Activated naive CD8-positive, alpha-beta T cell treated with anti-CD3 and anti-CD28 coated beads, Interleukin-2, amount 10 ng/mL, durations not matched to agents 7 days and 5 days (primary cell): ENCODE data around the gene NUP98. TPM values are rescaled to one million over a fixed set of nuclear protein-coding genes. Genes with fewer than 3 reads are reported as not detected.
"Not testable (repeated sequence)": the region's sequence is repeated elsewhere in the genome, so short reads cannot be mapped to it uniquely, and the experiment has no call there.

Source experiments
- ATAC-seq: fragments of 150-1000 bp; cut with Tn5 transposase; one replicate; pipeline ENCODE4 v1.10.0; 2021; ENCODE audit warnings: low read depth, moderate library complexity
- POLR2A ChIA-PET: fragments of 350-600 bp; sonication (Branson Sonifier 250); formaldehyde crosslinking; loops from one replicate; lab custom pipeline; 2021; ENCODE audit warnings: antibody characterized with exemption; lab: Charles Lee
- DNase-seq: peaks from one replicate; pipeline ENCODE4 v3.0.0; 2021
- H3K27ac Mint-ChIP-seq: one replicate; pipeline ENCODE4 v1.8.0; 2022; ENCODE audit warnings: mild to moderate bottlenecking, mixed read lengths
- H3K27me3 Mint-ChIP-seq: one replicate; pipeline ENCODE4 v1.8.0; 2022; ENCODE audit warnings: mild to moderate bottlenecking, moderate library complexity, mixed read lengths
- H3K36me3 Mint-ChIP-seq: one replicate; pipeline ENCODE4 v1.8.0; 2021; ENCODE audit warnings: mild to moderate bottlenecking, mixed read lengths
- H3K4me1 Mint-ChIP-seq: one replicate; pipeline ENCODE4 v1.8.0; 2021; ENCODE audit warnings: mixed read lengths
- H3K4me3 Mint-ChIP-seq: one replicate; pipeline ENCODE4 v1.8.0; 2022; ENCODE audit warnings: mild to moderate bottlenecking, moderate library complexity, mixed read lengths
- H3K9me3 Mint-ChIP-seq: one replicate; pipeline ENCODE4 v1.8.0; 2021; ENCODE audit warnings: mixed read lengths
- total RNA-seq, 2 experiments: library from RNA; stranded (reverse); gene quantifications; one replicate each; pipeline ENCODE4 v1.2.3, GENCODE V29; 2021

Gene NUP98
- total RNA-seq, 2 experiments from 2014 or later, result 91.4 to 96.7 TPM

- H3K9me3 Mint-ChIP-seq, result no peaks in the 10 kb centered on the region
- H3K27ac Mint-ChIP-seq, result peak overlapping the region; percentile 55
- POLR2A ChIA-PET, result no interaction called here
- no peaks in the 10 kb centered on the region for H3K27me3 Mint-ChIP-seq
- no peak for ATAC-seq
- H3K4me1 Mint-ChIP-seq, result peaks cover 2% of the 10 kb centered on the region
- H3K36me3 Mint-ChIP-seq, result peaks cover 16% of the 10 kb centered on the region
- DNase-seq, result no peak
- no peak overlapping the region for H3K4me3 Mint-ChIP-seq
These were observed 131.3 kb downstream of the NUP98 start for GRCh38 chr11:3666023-3666530.

- Mint-ChIP-seq H3K4me3 (no peak overlapping the region), H3K4me1 (peaks cover 4% of the 10 kb centered on the region), H3K9me3 (no peaks in the 10 kb centered on the region), H3K27ac (peak overlapping the region; percentile 55), H3K36me3 (peaks cover 15% of the 10 kb centered on the region), H3K27me3 (no peaks in the 10 kb centered on the region)
- POLR2A ChIA-PET, result no interaction called here
- no peak for ATAC-seq
- no peak for DNase-seq
These were observed 131.9 kb downstream of the NUP98 start for GRCh38 chr11:3665336-3666022.

DNA sequence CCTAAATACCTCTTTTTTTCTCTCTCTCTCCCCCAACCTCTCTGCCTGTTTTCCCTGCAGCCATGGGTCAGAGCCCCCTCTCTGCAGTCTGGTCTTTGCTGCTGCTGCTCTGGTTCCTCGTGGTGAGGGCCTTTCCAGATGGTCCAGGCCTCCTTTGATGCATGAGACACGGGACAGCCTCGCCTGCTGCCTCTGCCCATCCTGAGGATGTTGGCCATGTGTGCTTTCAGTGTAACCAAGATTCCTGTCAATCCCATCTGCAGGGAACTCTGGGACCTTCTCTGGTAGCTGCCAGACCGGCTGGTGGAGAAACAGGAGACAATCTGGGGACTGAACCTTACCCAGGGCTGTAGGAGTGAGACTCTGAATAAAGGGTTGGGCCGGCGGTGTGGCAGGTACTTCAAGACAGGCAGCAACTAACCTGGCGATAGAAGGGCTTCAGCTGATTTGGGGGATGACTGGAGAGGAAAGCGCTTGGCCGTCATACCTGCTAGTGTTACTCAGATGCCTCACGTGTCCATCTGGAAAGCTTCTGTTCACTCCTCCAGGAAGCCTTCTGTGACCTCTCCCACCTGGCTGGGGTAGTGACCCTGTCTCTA lies 133.2 kb downstream of the NUP98 start:
- Mint-ChIP-seq H3K27ac (peak overlapping the region; percentile 7), H3K9me3 (no peaks in the 10 kb centered on the region), H3K36me3 (peaks cover 12% of the 10 kb centered on the region), H3K27me3 (no peaks in the 10 kb centered on the region), H3K4me3 (no peak overlapping the region), H3K4me1 (peaks cover 4% of the 10 kb centered on the region)
- POLR2A ChIA-PET, result no interaction called here
- no peak for DNase-seq
- no peak for ATAC-seq

- Mint-ChIP-seq H3K4me3 (no peak overlapping the region), H3K27me3 (peaks cover 5% of the 10 kb centered on the region), H3K36me3 (peaks cover 8% of the 10 kb centered on the region), H3K4me1 (peaks cover 4% of the 10 kb centered on the region), H3K9me3 (no peaks in the 10 kb centered on the region), H3K27ac (no peak overlapping the region)
- no peak for ATAC-seq
- POLR2A ChIA-PET, result no interaction called here
- no peak for DNase-seq
These were observed 134.5 kb downstream of the NUP98 start for GRCh38 chr11:3662856-3663255.

DNA sequence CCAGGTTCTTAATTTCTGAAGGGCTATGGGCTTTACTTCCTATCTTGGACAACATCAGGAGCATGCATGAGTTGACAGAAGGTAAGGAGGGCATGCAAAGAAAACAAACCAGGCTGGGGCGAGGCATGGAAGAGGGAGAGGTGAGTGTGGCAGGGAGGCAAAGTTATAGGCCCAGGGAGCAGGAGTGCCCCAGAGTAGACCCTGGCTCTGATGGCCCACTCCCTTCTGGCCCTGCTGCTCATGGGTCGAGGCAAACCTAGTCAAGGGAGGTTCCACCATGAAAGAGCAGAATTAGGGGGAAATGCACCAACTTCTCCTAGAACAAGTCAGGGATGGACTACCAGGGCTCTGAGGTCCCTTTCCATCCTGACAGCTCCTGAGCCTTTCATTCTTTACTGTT lies 136.4 kb downstream of the NUP98 start:
- Mint-ChIP-seq H3K9me3 (no peaks in the 10 kb centered on the region), H3K27me3 (peaks cover 14% of the 10 kb centered on the region), H3K4me1 (peaks cover 4% of the 10 kb centered on the region), H3K36me3 (peaks cover 8% of the 10 kb centered on the region), H3K4me3 (no peak overlapping the region), H3K27ac (no peak overlapping the region)
- POLR2A ChIA-PET, result no interaction called here
- DNase-seq, result no peak
- ATAC-seq, result peak; percentile 26

- Mint-ChIP-seq H3K4me1 (peaks cover 4% of the 10 kb centered on the region), H3K9me3 (no peaks in the 10 kb centered on the region), H3K27me3 (peaks cover 16% of the 10 kb centered on the region), H3K4me3 (no peak overlapping the region), H3K27ac (no peak overlapping the region), H3K36me3 (peaks cover 6% of the 10 kb centered on the region)
- ATAC-seq, result no peak
- POLR2A ChIA-PET, result no interaction called here
- DNase-seq, result no peak
These were observed 137.5 kb downstream of the NUP98 start for GRCh38 chr11:3659595-3660515.

GRCh38 chr11:3658252-3658651 lies 139.1 kb downstream of the NUP98 start:
- H3K27ac Mint-ChIP-seq, result no peak overlapping the region

DNA sequence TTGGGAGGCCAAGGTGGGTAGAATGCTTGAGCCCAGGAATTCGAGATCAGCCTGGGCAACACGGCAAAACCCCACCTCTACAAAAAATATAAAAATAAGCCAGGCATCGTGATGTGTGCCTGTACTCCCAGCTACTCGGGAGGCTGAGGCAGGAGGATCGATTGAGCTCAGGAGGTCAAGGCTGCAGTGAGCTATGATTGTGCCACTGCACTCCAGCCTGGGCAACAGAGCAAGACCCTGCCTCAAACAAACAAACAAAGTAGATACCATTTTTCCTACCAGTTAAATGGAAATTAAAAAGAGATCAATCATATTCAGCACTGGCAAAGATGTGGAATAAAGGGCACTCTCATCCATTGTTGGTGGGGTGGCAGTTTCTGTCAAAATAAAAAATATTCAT lies 140.0 kb downstream of the NUP98 start:
- POLR2A ChIA-PET, result interaction anchor here (1.0 kb wide), 1 partner anchor 140 kb away, joined by 4 read pairs; the partner anchor contains the start of gene NUP98
- not testable (repeated sequence) for H3K27ac Mint-ChIP-seq, H3K4me3 Mint-ChIP-seq, H3K4me1 Mint-ChIP-seq, H3K36me3 Mint-ChIP-seq, DNase-seq, ATAC-seq, H3K9me3 Mint-ChIP-seq
- H3K27me3 Mint-ChIP-seq, result peaks cover 16% of the 10 kb centered on the region

More at GRCh38 chr11:3658252-3658651, 139.1 kb downstream of the NUP98 start:
- peaks cover 4% of the 10 kb centered on the region for H3K4me1 Mint-ChIP-seq
- H3K9me3 Mint-ChIP-seq, result no peaks in the 10 kb centered on the region
- no peak for ATAC-seq
- no peak for DNase-seq
- peaks cover 2% of the 10 kb centered on the region for H3K36me3 Mint-ChIP-seq
- H3K27me3 Mint-ChIP-seq, result peaks cover 16% of the 10 kb centered on the region
- POLR2A ChIA-PET, result no interaction called here
- H3K4me3 Mint-ChIP-seq, result no peak overlapping the region

- Mint-ChIP-seq H3K4me1 (peaks cover under 1% of the 10 kb centered on the region), H3K27ac (no peak overlapping the region), H3K27me3 (peaks cover 24% of the 10 kb centered on the region), H3K9me3 (no peaks in the 10 kb centered on the region), H3K36me3 (no peaks in the 10 kb centered on the region), H3K4me3 (no peak overlapping the region)
- POLR2A ChIA-PET, result no interaction called here
- DNase-seq (no peak), ATAC-seq (no peak)
These were observed 141.8 kb downstream of the NUP98 start for GRCh38 chr11:3655547-3655946.

GRCh38 chr11:3652514-3652913 lies 144.8 kb downstream of the NUP98 start:
- DNase-seq, H3K4me1 Mint-ChIP-seq, H3K27ac Mint-ChIP-seq, H3K9me3 Mint-ChIP-seq, H3K4me3 Mint-ChIP-seq, H3K36me3 Mint-ChIP-seq, POLR2A ChIA-PET, ATAC-seq: not testable (repeated sequence)
- H3K27me3 Mint-ChIP-seq, result peaks cover 30% of the 10 kb centered on the region

- peaks cover 28% of the 10 kb centered on the region for H3K27me3 Mint-ChIP-seq
- ATAC-seq, H3K4me1 Mint-ChIP-seq, POLR2A ChIA-PET, H3K4me3 Mint-ChIP-seq, H3K27ac Mint-ChIP-seq, H3K36me3 Mint-ChIP-seq, DNase-seq, H3K9me3 Mint-ChIP-seq: not testable (repeated sequence)
These were observed 148.0 kb downstream of the NUP98 start for GRCh38 chr11:3649374-3649773.

GRCh38 chr11:3648843-3649242 lies 148.5 kb downstream of the NUP98 start:
- H3K4me3 Mint-ChIP-seq, DNase-seq, H3K36me3 Mint-ChIP-seq, POLR2A ChIA-PET, H3K9me3 Mint-ChIP-seq, H3K4me1 Mint-ChIP-seq, H3K27ac Mint-ChIP-seq, ATAC-seq: not testable (repeated sequence)
- H3K27me3 Mint-ChIP-seq, result peaks cover 31% of the 10 kb centered on the region

DNA sequence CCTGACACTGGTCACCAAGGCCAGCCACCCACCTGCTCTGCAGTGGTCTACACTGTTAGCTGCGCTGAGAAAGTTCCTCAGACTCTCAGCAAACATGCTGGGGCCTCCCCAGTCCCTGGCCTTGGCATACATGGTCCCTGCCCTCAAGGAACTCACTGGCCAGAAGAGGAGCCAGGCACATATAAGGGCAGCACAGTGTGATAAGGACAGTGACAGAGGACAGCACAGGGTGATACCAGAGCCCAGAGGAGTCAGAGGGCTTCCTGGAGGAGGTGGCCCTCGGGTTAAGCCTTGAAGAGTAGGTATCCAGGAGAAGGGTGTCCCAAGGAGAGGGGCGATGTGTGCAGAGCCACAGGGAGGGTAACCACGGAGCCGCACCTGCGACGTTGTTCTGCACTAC lies 151.8 kb downstream of the NUP98 start:
- Mint-ChIP-seq H3K36me3 (no peaks in the 10 kb centered on the region), H3K9me3 (no peaks in the 10 kb centered on the region), H3K27ac (no peak overlapping the region), H3K4me3 (no peak overlapping the region), H3K4me1 (peaks cover 4% of the 10 kb centered on the region), H3K27me3 (peaks cover 43% of the 10 kb centered on the region)
- POLR2A ChIA-PET, result no interaction called here
- DNase-seq, result no peak
- ATAC-seq, result no peak
